ENCODE data around the gene NR2C1. TPM values are rescaled to one million over a fixed set of nuclear protein-coding genes. Genes with fewer than 3 reads are reported as not detected.

The NR2C1 gene
- total RNA-seq, 1 experiment from 2014 or later: 33.7 TPM

DNA sequence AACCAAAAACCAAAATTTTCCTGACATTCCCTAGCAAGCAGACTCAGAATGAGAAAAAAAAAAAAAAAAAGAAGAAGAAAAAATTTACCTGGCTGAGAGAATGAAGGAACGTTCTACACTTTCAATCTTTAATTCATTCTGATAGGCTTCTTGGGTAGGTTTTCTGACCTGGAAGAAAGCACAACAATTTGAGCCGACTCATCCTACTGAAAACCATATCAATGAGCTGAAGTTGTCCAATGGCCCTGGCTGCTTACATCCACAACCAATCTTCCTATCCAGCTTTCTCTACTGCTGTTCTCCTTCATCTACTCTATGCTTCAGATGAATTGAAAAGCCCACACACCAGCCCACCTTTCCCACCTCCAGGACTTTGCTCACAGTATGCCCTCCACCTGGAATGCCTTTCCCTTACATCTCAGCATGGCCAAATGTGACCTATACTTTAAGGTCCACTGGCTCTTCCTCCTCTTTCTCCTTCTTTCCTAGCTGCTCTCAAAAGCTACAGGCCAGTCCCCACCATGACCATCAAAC, 31.6 kb upstream of the NR2C1 start:
- ChIA-PET CTCF (interaction anchor here (1.3 to 3.1 kb wide), 2 partner anchors 12 to 430 kb away, joined by 3 to 13 read pairs; no protein-coding TSS in a partner anchor), RAD21 (ENCODE audit: low non-redundant PET in 1 of 2, low total read pairs in 2 of 2, uncharacterized antibody in 2 of 2, unreplicated experiment in 2 of 2) (no interaction called here), POLR2A (interaction anchor here (1.0 kb wide), 1 partner anchor 10 kb away, joined by 4 read pairs; no protein-coding TSS in a partner anchor)
- Histone ChIP-seq H4K20me1 (ENCODE audit: insufficient read depth) (no peaks in the 10 kb centered on the region), H3K9ac (ENCODE audit: low read length) (no peak overlapping the region), H2AFZ (ENCODE audit: low read depth, low read length, poor library complexity, severe bottlenecking) (no peak overlapping the region), H3K27ac (ENCODE audit: low read depth, low read length) (no peak overlapping the region), H3K9me3 (ENCODE audit: control insufficient read depth in 1 of 2, insufficient read depth in 1 of 2, low read depth in 1 of 2, low read length in 2 of 2) (no peaks in the 10 kb centered on the region), H3K9me2 (ENCODE audit: insufficient read depth) (no peaks in the 10 kb centered on the region), H3K4me3 (replicated peaks in 1 of 2; ENCODE audit: low read depth in 1 of 2, low read length in 2 of 2) (no peak overlapping the region), H3K79me2 (ENCODE audit: insufficient read depth, low read length) (no peaks in the 10 kb centered on the region), H3K36me3 (ENCODE audit: control insufficient read depth in 1 of 2, insufficient read depth in 2 of 2, low read length in 2 of 2) (no peaks in the 10 kb centered on the region), H3K27me3 (ENCODE audit: insufficient read depth, low read length) (no peaks in the 10 kb centered on the region), H3K4me2 (ENCODE audit: low read length) (no peak overlapping the region), H3K4me1 (ENCODE audit: control insufficient read depth in 1 of 2, insufficient read depth in 2 of 2, low read length in 2 of 2) (peaks cover 20 to 50% of the 10 kb centered on the region in 2 experiments)
- DNase-seq (ENCODE audit: low read depth, low spot score) (no peak), ATAC-seq (no peak)
- BruUV-seq (replicated peaks): no TSS peak
- TF ChIP-seq, protein P1, sequence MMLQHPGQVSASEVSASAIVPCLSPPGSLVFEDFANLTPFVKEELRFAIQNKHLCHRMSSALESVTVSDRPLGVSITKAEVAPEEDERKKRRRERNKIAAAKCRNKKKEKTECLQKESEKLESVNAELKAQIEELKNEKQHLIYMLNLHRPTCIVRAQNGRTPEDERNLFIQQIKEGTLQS (IDR thresholded peaks at IDR 0.05): no peak
- no peak for TF ChIP-seq EZH2 (IDR thresholded peaks at IDR 0.05)
- no peak for TF ChIP-seq RAD21 (IDR thresholded peaks at IDR 0.05; ENCODE audit: low read depth)
- no peak for TF ChIP-seq YY1 (IDR thresholded peaks at IDR 0.05; ENCODE audit: extremely low read depth, insufficient replicate concordance, low read depth, low read length)
- TF ChIP-seq ELF1 (IDR thresholded peaks at IDR 0.05; ENCODE audit: borderline replicate concordance, low read depth): no peak
- TF ChIP-seq, protein P2, sequence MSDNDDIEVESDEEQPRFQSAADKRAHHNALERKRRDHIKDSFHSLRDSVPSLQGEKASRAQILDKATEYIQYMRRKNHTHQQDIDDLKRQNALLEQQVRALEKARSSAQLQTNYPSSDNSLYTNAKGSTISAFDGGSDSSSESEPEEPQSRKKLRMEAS (IDR thresholded peaks at IDR 0.05): no peak
- TF ChIP-seq EZH2phosphoT487 (IDR thresholded peaks at IDR 0.05; ENCODE audit: borderline replicate concordance): no peak
- intact Hi-C loops (cut with micrococcal nuclease): no loop called here

DNA sequence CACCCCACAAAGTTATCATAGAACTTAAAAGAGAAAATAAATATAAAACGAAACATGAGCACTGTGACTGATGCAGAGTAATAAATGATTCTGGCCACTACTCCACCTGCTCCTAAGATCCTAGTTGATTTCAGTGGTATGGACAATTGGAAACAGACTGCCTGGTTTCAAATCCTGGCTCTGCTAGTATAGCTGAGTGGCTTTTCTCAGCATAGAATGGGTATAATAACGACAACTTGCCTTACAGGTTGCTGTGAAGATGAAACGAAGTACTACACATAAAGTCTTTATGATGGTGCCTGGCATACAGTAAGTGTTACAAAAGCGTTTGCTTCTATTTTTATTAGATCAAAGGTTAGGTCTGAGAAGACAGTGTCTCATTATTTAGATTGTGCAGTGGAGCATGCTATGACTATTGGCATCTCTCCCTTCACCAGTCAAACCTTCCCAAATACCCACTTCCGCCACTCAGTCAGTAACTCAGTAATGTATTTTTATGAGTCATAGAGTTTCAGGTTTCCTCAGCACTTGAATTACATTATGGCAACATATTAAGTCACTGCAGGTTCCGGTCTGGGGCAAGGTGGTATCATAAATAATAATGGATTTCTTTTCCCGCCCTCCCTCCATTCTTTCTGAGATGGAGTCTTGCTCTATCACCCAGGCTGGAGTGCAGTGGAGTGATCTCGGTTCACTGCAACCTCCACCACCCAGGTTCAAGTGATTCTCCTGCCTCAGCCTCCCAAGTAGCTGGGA, 29.7 kb upstream of the NR2C1 start:
- H3K9me2 ChIP-seq (ENCODE audit: insufficient read depth): no peaks in the 10 kb centered on the region
- H3K9me3 ChIP-seq (ENCODE audit: control insufficient read depth in 1 of 2, insufficient read depth in 1 of 2, low read depth in 1 of 2, low read length in 2 of 2): no peaks in the 10 kb centered on the region
- TSS peak; percentile 75 for BruUV-seq (replicated peaks)
- POLR2A ChIA-PET: no interaction called here
- intact Hi-C loops (cut with micrococcal nuclease): no loop called here
- no peaks in the 10 kb centered on the region for H3K27me3 ChIP-seq (ENCODE audit: insufficient read depth, low read length)
- peak overlapping the region; percentile 59 for H3K27ac ChIP-seq (ENCODE audit: low read depth, low read length)
- peak; percentile 84 for ATAC-seq
- no peaks in the 10 kb centered on the region for H4K20me1 ChIP-seq (ENCODE audit: insufficient read depth)
- no peaks in the 10 kb centered on the region for H3K79me2 ChIP-seq (ENCODE audit: insufficient read depth, low read length)
- no peaks in the 10 kb centered on the region for H3K36me3 ChIP-seq (ENCODE audit: control insufficient read depth in 1 of 2, insufficient read depth in 2 of 2, low read length in 2 of 2)
- CTCF ChIA-PET: interaction anchor here (1.0 to 3.1 kb wide), 2 partner anchors 14 to 30 kb away, joined by 3 to 13 read pairs; partner anchors contain the start of gene NR2C1
- peak overlapping the region in 1 of 2 experiments; percentile 33; a peak in 3 of 4 replicates for H3K4me3 ChIP-seq (replicated peaks in 1 of 2; ENCODE audit: low read depth in 1 of 2, low read length in 2 of 2)
- no peak overlapping the region for H2AFZ ChIP-seq (ENCODE audit: low read depth, low read length, poor library complexity, severe bottlenecking)
- H3K4me1 ChIP-seq (ENCODE audit: control insufficient read depth in 1 of 2, insufficient read depth in 2 of 2, low read length in 2 of 2): peaks cover 28 to 64% of the 10 kb centered on the region in 2 experiments
- RAD21 ChIA-PET (ENCODE audit: low non-redundant PET in 1 of 2, low total read pairs in 2 of 2, uncharacterized antibody in 2 of 2, unreplicated experiment in 2 of 2): no interaction called here
- H3K9ac ChIP-seq (ENCODE audit: low read length): 0 out of 2 replicates have a peak overlapping the region, but pooled peaks have one; percentile 5
- peak overlapping the region; percentile 76 for H3K4me2 ChIP-seq (ENCODE audit: low read length)
- peak; percentile 92 for DNase-seq (ENCODE audit: low read depth, low spot score)
- TF ChIP-seq, protein P3, sequence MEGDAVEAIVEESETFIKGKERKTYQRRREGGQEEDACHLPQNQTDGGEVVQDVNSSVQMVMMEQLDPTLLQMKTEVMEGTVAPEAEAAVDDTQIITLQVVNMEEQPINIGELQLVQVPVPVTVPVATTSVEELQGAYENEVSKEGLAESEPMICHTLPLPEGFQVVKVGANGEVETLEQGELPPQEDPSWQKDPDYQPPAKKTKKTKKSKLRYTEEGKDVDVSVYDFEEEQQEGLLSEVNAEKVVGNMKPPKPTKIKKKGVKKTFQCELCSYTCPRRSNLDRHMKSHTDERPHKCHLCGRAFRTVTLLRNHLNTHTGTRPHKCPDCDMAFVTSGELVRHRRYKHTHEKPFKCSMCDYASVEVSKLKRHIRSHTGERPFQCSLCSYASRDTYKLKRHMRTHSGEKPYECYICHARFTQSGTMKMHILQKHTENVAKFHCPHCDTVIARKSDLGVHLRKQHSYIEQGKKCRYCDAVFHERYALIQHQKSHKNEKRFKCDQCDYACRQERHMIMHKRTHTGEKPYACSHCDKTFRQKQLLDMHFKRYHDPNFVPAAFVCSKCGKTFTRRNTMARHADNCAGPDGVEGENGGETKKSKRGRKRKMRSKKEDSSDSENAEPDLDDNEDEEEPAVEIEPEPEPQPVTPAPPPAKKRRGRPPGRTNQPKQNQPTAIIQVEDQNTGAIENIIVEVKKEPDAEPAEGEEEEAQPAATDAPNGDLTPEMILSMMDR (IDR thresholded peaks at IDR 0.05 in 2 of 3, conservative IDR thresholded peaks at IDR 0.05 in 1 of 3; ENCODE audit: borderline replicate concordance in 1 of 3, insufficient read depth in 1 of 3, low read depth in 2 of 3, low read length in 2 of 3): no peak
- peak; percentile 88 for TF ChIP-seq SRF (IDR thresholded peaks at IDR 0.05; ENCODE audit: low read depth)
- TF ChIP-seq ZFX (IDR thresholded peaks at IDR 0.05): no peak
- peak; percentile 25; the same call in 1 of the 2 replicates for TF ChIP-seq RAD21 (IDR thresholded peaks at IDR 0.05; ENCODE audit: low read depth)
- TF ChIP-seq, protein P2 (IDR thresholded peaks at IDR 0.05): peak; percentile 75
- TF ChIP-seq, protein P4, sequence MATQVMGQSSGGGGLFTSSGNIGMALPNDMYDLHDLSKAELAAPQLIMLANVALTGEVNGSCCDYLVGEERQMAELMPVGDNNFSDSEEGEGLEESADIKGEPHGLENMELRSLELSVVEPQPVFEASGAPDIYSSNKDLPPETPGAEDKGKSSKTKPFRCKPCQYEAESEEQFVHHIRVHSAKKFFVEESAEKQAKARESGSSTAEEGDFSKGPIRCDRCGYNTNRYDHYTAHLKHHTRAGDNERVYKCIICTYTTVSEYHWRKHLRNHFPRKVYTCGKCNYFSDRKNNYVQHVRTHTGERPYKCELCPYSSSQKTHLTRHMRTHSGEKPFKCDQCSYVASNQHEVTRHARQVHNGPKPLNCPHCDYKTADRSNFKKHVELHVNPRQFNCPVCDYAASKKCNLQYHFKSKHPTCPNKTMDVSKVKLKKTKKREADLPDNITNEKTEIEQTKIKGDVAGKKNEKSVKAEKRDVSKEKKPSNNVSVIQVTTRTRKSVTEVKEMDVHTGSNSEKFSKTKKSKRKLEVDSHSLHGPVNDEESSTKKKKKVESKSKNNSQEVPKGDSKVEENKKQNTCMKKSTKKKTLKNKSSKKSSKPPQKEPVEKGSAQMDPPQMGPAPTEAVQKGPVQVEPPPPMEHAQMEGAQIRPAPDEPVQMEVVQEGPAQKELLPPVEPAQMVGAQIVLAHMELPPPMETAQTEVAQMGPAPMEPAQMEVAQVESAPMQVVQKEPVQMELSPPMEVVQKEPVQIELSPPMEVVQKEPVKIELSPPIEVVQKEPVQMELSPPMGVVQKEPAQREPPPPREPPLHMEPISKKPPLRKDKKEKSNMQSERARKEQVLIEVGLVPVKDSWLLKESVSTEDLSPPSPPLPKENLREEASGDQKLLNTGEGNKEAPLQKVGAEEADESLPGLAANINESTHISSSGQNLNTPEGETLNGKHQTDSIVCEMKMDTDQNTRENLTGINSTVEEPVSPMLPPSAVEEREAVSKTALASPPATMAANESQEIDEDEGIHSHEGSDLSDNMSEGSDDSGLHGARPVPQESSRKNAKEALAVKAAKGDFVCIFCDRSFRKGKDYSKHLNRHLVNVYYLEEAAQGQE (IDR thresholded peaks at IDR 0.05; ENCODE audit: low read depth): no peak
